BE2C (cell line): ENCODE results near the gene TOLLIP.

Experiments
- DNase-seq: peaks from one replicate; pipeline ENCODE4 v3.0.0-alpha.2; 2020
- H3K27me3 ChIP-seq: fragments of 250-450 bp; sonication (Bioruptor Pico); 2 replicates; pipeline ENCODE4 v1.5.1; 2020; ENCODE audit warnings: mild to moderate bottlenecking
- H3K36me3 ChIP-seq: fragments of 250-450 bp; sonication (Bioruptor Pico); 2 replicates; pipeline ENCODE4 v1.5.1; 2020; ENCODE audit warnings: mild to moderate bottlenecking
- H3K4me1 ChIP-seq: fragments of 250-450 bp; sonication (Bioruptor Pico); 2 replicates; pipeline ENCODE4 v1.5.1; 2020
- H3K4me3 ChIP-seq: 2 replicates; pipeline ENCODE4 v1.5.1; 2011; ENCODE audit warnings: low read depth, low read length
- H3K9me3 ChIP-seq: fragments of 250-450 bp; sonication (Bioruptor Pico); 2 replicates; pipeline ENCODE4 v1.5.1; 2020
- CTCF ChIP-seq: IDR thresholded peaks from 2 replicates; pipeline ENCODE4 v1.5.1; 2012; ENCODE audit warnings: mild to moderate bottlenecking, low read depth, low read length

TOLLIP gene

GRCh38 chr11:1301220-1302000 is 8.0 kb downstream of the TOLLIP start:
- Histone ChIP-seq H3K9me3 (no peaks in the 10 kb centered on the region), H3K36me3 (no peaks in the 10 kb centered on the region), H3K27me3 (no peaks in the 10 kb centered on the region), H3K4me3 (no peak overlapping the region), H3K4me1 (no peaks in the 10 kb centered on the region)
- no peak for TF ChIP-seq CTCF
- DNase-seq, result no peak

- Histone ChIP-seq H3K4me1 (no peaks in the 10 kb centered on the region), H3K4me3 (no peak overlapping the region), H3K27me3 (no peaks in the 10 kb centered on the region), H3K36me3 (no peaks in the 10 kb centered on the region), H3K9me3 (no peaks in the 10 kb centered on the region)
- no peak for TF ChIP-seq CTCF
- DNase-seq, result no peak
Observed at GRCh38 chr11:1300569-1301187, 8.8 kb downstream of the TOLLIP start.

GRCh38 chr11:1300121-1300520 is 9.3 kb downstream of the TOLLIP start:
- no peaks in the 10 kb centered on the region for H3K9me3 ChIP-seq
- H3K4me3 ChIP-seq, result no peak overlapping the region
- H3K27me3 ChIP-seq, result no peaks in the 10 kb centered on the region
- H3K4me1 ChIP-seq, result no peaks in the 10 kb centered on the region
- no peak for TF ChIP-seq CTCF
- no peak for DNase-seq
- H3K36me3 ChIP-seq, result no peaks in the 10 kb centered on the region

GRCh38 chr11:1299621-1300020 is 9.8 kb downstream of the TOLLIP start:
- H3K36me3 ChIP-seq, result no peaks in the 10 kb centered on the region
- H3K9me3 ChIP-seq, result no peaks in the 10 kb centered on the region
- H3K4me3 ChIP-seq, result no peak overlapping the region
- no peaks in the 10 kb centered on the region for H3K4me1 ChIP-seq
- no peak for TF ChIP-seq CTCF
- no peak for DNase-seq
- H3K27me3 ChIP-seq, result no peaks in the 10 kb centered on the region

- no peaks in the 10 kb centered on the region for H3K9me3 ChIP-seq
- DNase-seq, result no peak
- H3K4me3 ChIP-seq, result no peak overlapping the region
- H3K36me3 ChIP-seq, result no peaks in the 10 kb centered on the region
- TF ChIP-seq CTCF, result no peak
- no peaks in the 10 kb centered on the region for H3K4me1 ChIP-seq
- H3K27me3 ChIP-seq, result no peaks in the 10 kb centered on the region
Observed at GRCh38 chr11:1298695-1299492, 10.5 kb downstream of the TOLLIP start.
